Mesendoderm (in vitro differentiated cells): Measurements from ENCODE around the gene MSGN1.

Experiments
- DNase-seq: peaks from one replicate; pipeline ENCODE4 v3.0.0; 2013
- H2AK5ac ChIP-seq: 2 replicates; pipeline ENCODE4 v1.6.1; 2013; ENCODE audit warnings: low read length, inconsistent platforms
- H2BK120ac ChIP-seq: 2 replicates; pipeline ENCODE4 v1.6.1; 2013; ENCODE audit warnings: low read depth, mild to moderate bottlenecking, low read length, moderate library complexity, mixed read lengths
- H2BK15ac ChIP-seq: replicated peaks from 2 replicates; pipeline ENCODE4 v1.6.1; 2013; ENCODE audit warnings: low read depth, mild to moderate bottlenecking, moderate library complexity
- H2BK5ac ChIP-seq: 2 replicates; pipeline ENCODE4 v1.6.1; 2013; ENCODE audit warnings: low read length, inconsistent platforms
- H3K18ac ChIP-seq: 2 replicates; pipeline ENCODE4 v1.6.1; 2013; ENCODE audit warnings: mild to moderate bottlenecking, low read length, mixed read lengths
- H3K23ac ChIP-seq: one replicate; pipeline ENCODE4 v1.6.1; 2013; ENCODE audit warnings: low read length
- H3K27ac ChIP-seq: 2 replicates; pipeline ENCODE4 v1.5.1; 2013; ENCODE audit warnings: low read depth, mild to moderate bottlenecking, inconsistent platforms, low read length, moderate library complexity
- H3K27me3 ChIP-seq: 2 replicates; pipeline ENCODE4 v1.6.1; 2013; ENCODE audit warnings: low read length, control low read depth, mild to moderate bottlenecking, inconsistent platforms; ENCODE audit not compliant: insufficient read depth, poor library complexity
- H3K36me3 ChIP-seq: 2 replicates; pipeline ENCODE4 v1.6.1; 2013; ENCODE audit warnings: low read length, inconsistent platforms; ENCODE audit not compliant: control insufficient read depth, insufficient read depth
- H3K4ac ChIP-seq: one replicate; pipeline ENCODE4 v1.6.1; 2013; ENCODE audit warnings: low read depth, mild to moderate bottlenecking, low read length, moderate library complexity
- H3K4me1 ChIP-seq: 2 replicates; pipeline ENCODE4 v1.6.1; 2013; ENCODE audit warnings: low read depth, low read length, inconsistent platforms; ENCODE audit not compliant: control insufficient read depth
- H3K4me2 ChIP-seq: 2 replicates; pipeline ENCODE4 v1.6.1; 2013; ENCODE audit warnings: low read length
- H3K4me3 ChIP-seq: 2 replicates; pipeline ENCODE4 v1.5.1; 2013; ENCODE audit warnings: mild to moderate bottlenecking, low read length
- H3K56ac ChIP-seq: one replicate; pipeline ENCODE4 v1.6.1; 2013; ENCODE audit warnings: low read length
- H3K79me1 ChIP-seq: 2 replicates; pipeline ENCODE4 v1.6.1; 2013; ENCODE audit warnings: low read length, inconsistent platforms
- H3K79me2 ChIP-seq: 2 replicates; pipeline ENCODE4 v1.6.1; 2013; ENCODE audit warnings: mild to moderate bottlenecking, low read length; ENCODE audit not compliant: control insufficient read depth, insufficient read depth
- H3K9ac ChIP-seq: 2 replicates; pipeline ENCODE4 v1.6.1; 2013; ENCODE audit warnings: low read length, inconsistent platforms
- H4K5ac ChIP-seq: one replicate; pipeline ENCODE4 v1.6.1; 2013; ENCODE audit warnings: low read length
- H4K8ac ChIP-seq: one replicate; pipeline ENCODE4 v1.6.1; 2013; ENCODE audit warnings: low read depth, mild to moderate bottlenecking, control low read depth, low read length, moderate library complexity
- WGBS: extraction: QIAGEN DNeasy Blood & Tissue Kit; methylation state at CpG from one replicate; pipeline ENCODE4 v1.1.7; 2013; ENCODE audit warnings: low lambda C conversion rate, missing lambda C conversion rate; ENCODE audit not compliant: insufficient coverage; ENCODE audit errors: extremely low coverage; 5-methylcytosine and 5-hydroxymethylcytosine counted together

Gene MSGN1

DNA sequence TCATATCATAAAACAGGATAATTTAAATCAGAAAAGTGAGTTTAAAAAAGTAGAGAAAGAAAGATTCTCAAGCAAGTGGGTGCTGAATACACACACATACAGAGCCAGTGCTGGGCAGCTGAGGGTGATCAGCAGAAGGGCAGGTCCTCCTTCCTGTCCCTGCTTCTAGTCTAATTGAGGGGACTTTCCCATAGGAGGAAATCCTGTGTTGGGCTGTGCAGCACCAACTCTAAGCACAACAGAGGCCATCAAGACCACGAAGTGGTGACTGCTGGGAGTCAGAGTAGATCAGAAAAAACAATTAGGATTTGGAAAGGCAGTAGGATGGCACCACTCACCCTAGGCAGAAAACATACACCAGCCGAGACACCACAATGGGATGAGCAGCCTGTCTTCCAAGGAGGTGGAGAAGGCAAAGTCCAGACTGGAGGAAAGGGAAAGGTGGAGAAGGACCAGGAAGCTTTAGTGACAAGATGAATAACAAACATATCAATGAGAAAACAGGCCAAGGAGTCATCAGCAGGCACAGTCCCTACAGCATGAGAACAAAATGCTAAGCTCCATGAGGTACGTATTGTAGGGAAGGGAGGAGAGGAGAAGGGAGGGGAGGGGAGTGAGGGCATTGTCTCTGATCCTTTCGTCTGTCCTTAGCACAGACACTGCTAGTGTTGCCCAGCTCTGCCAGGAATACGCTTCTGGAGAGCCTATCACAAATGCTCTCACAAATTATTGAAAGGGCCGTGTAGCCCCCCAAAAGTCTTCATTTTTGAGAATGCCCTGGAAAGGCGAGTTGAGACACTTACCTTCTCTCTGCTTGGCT, 16.7 kb upstream of the MSGN1 start:
- no peak for DNase-seq
- WGBS: no CpG with 5 or more reads among the region's 7 CpGs
- no peak overlapping the region for H3K18ac ChIP-seq
- H3K4me3 ChIP-seq: no peak overlapping the region
- no peaks in the 10 kb centered on the region for H3K79me2 ChIP-seq
- H4K5ac ChIP-seq: no peak overlapping the region
- no peaks in the 10 kb centered on the region for H3K27me3 ChIP-seq
- H2AK5ac ChIP-seq: no peak overlapping the region
- no peak overlapping the region for H2BK120ac ChIP-seq
- no peak overlapping the region for H3K4ac ChIP-seq
- H2BK15ac ChIP-seq: no peak overlapping the region
- H3K36me3 ChIP-seq: no peaks in the 10 kb centered on the region
- no peak overlapping the region for H2BK5ac ChIP-seq
- H3K4me1 ChIP-seq: no peaks in the 10 kb centered on the region
- no peak overlapping the region for H4K8ac ChIP-seq
- no peaks in the 10 kb centered on the region for H3K79me1 ChIP-seq
- no peak overlapping the region for H3K23ac ChIP-seq
- H3K27ac ChIP-seq: no peak overlapping the region
- H3K56ac ChIP-seq: no peak overlapping the region
- H3K9ac ChIP-seq: no peak overlapping the region
- H3K4me2 ChIP-seq: no peak overlapping the region

DNA sequence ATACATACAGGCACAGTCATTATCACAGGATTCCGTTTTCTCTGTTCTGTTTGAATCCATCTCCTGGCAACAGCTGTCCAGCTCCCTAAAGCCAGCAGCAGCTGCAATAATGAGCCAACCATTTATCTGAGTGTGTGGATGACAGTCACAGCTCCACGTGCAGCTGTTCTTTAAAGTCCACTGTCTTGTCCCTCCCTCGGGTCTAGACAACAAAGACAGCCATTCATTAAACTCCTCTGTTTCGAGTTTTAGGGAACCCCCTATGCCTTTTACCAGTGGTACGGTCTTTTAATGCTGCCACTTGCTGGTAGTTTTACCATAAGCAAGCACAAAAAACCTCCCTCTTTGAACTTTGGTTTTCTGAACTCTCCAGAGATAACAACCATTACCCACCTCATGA, 16.0 kb upstream of the MSGN1 start:
- Histone ChIP-seq H3K4me2 (no peak overlapping the region), H2AK5ac (no peak overlapping the region), H3K79me2 (no peaks in the 10 kb centered on the region), H3K79me1 (no peaks in the 10 kb centered on the region), H3K27ac (no peak overlapping the region), H2BK120ac (no peak overlapping the region), H3K4me1 (no peaks in the 10 kb centered on the region), H2BK5ac (no peak overlapping the region), H3K23ac (no peak overlapping the region), H3K36me3 (no peaks in the 10 kb centered on the region), H3K56ac (no peak overlapping the region), H3K18ac (no peak overlapping the region), H3K4ac (no peak overlapping the region), H2BK15ac (no peak overlapping the region), H3K4me3 (no peak overlapping the region), H4K8ac (no peak overlapping the region), H3K27me3 (no peaks in the 10 kb centered on the region), H3K9ac (no peak overlapping the region), H4K5ac (no peak overlapping the region)
- no peak for DNase-seq
- WGBS: no CpG with 5 or more reads among the region's 5 CpGs

DNA sequence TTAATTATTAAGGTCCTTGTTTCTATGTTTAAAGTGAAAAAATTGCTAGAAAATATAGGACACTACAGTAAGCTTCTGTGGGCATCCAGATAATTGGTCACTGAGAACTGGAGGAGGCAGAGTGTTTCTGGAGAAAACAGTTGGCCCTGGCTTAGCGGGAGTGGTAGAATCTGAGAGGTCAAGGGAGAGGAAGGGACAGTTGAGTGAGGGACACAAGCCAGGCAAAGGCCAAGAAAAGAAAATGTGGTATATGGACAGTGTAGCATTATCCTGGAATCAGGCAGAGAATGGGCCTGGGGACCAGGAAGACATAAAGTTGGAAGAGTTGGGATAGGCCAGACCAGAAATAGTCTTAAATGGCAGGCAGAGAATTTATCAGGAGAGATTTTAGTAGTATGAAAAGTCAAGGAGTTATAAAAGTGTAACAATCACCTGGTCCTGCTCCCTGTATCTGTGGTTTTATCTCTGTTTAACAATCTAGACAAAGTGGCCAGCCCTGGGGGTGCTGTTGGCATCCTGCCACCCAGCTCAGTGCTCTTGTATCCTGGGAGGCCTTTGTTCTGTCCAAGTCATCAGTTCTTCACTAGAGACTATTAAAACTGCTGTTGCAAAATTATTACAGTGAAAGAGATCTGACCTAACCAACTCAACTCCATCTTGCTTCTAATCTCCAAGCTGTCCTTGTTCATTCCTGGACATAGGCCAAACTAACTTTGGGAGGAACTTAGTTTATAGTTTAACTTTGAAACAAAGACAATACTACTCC, 15.4 kb upstream of the MSGN1 start:
- no peak overlapping the region for H3K4ac ChIP-seq
- no peak overlapping the region for H3K27ac ChIP-seq
- DNase-seq: no peak
- H2BK120ac ChIP-seq: no peak overlapping the region
- H3K4me1 ChIP-seq: no peaks in the 10 kb centered on the region
- H2AK5ac ChIP-seq: no peak overlapping the region
- no peak overlapping the region for H3K9ac ChIP-seq
- H4K8ac ChIP-seq: no peak overlapping the region
- H3K36me3 ChIP-seq: no peaks in the 10 kb centered on the region
- H4K5ac ChIP-seq: no peak overlapping the region
- H3K79me1 ChIP-seq: no peaks in the 10 kb centered on the region
- H3K4me3 ChIP-seq: no peak overlapping the region
- no peak overlapping the region for H3K4me2 ChIP-seq
- WGBS: no CpG with 5 or more reads among the region's 1 CpG
- H2BK5ac ChIP-seq: no peak overlapping the region
- no peak overlapping the region for H3K56ac ChIP-seq
- H3K79me2 ChIP-seq: no peaks in the 10 kb centered on the region
- no peak overlapping the region for H3K18ac ChIP-seq
- H3K27me3 ChIP-seq: no peaks in the 10 kb centered on the region
- H2BK15ac ChIP-seq: no peak overlapping the region
- no peak overlapping the region for H3K23ac ChIP-seq

DNA sequence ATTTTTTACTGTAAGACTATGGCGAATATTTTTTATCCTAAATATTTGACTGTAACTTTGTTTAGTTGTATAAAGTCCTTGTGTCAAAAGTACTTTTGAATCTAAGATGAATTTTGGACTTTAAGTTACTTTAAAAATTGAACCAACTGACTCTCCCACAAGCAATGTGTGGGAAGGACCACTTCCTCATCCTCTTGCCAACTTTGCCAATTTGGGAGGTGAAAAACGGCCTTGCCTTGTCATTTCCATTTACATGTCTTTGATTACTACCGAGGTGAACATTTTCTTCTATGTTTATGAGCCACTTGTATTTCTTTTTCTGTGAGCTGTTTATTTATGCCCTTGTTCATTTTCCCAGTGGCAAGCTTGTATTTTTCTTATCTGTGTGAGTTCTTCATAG, 12.8 kb upstream of the MSGN1 start:
- DNase-seq: no peak
- Histone ChIP-seq H3K27me3 (no peaks in the 10 kb centered on the region), H3K79me1 (no peaks in the 10 kb centered on the region), H3K79me2 (no peaks in the 10 kb centered on the region), H3K4ac (no peak overlapping the region), H3K27ac (no peak overlapping the region), H2AK5ac (no peak overlapping the region), H4K8ac (no peak overlapping the region), H3K9ac (no peak overlapping the region), H3K23ac (no peak overlapping the region), H2BK5ac (no peak overlapping the region), H2BK15ac (no peak overlapping the region), H3K4me3 (no peak overlapping the region), H4K5ac (no peak overlapping the region), H3K56ac (no peak overlapping the region), H3K18ac (no peak overlapping the region), H2BK120ac (no peak overlapping the region), H3K4me1 (no peaks in the 10 kb centered on the region), H3K4me2 (no peak overlapping the region), H3K36me3 (no peaks in the 10 kb centered on the region)
- WGBS: no CpG with 5 or more reads among the region's 3 CpGs

DNA sequence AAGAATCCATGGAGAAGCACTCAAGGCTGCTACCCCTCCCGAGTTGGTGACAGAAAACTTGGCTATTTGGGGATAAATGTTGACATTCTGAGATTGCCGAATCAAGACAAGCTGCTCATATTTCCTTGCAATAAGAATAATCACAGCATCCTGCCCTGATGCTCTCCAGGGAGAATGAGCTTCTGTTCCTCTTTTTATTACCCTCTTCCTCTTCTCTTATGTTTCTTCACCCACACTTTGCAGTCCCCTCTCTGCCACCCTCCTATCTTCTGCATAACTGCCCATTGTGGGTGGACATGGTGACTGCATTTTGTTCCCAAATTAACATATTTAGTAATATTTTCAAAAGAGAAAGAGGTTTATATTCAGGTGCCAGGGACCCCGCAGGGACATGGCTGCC, 11.9 kb upstream of the MSGN1 start:
- H2AK5ac ChIP-seq: no peak overlapping the region
- DNase-seq: no peak
- WGBS: no CpG with 5 or more reads among the region's 3 CpGs

More for the DNA sequence above, 11.9 kb upstream of the MSGN1 start:
- Histone ChIP-seq H2BK120ac (no peak overlapping the region), H4K5ac (no peak overlapping the region), H3K36me3 (no peaks in the 10 kb centered on the region), H3K79me2 (no peaks in the 10 kb centered on the region), H4K8ac (no peak overlapping the region), H3K9ac (no peak overlapping the region), H3K56ac (no peak overlapping the region), H3K79me1 (no peaks in the 10 kb centered on the region), H3K4ac (no peak overlapping the region), H2BK5ac (no peak overlapping the region), H3K4me2 (no peak overlapping the region), H3K4me1 (no peaks in the 10 kb centered on the region), H3K4me3 (no peak overlapping the region), H3K27ac (no peak overlapping the region), H3K18ac (no peak overlapping the region), H3K23ac (no peak overlapping the region), H2BK15ac (no peak overlapping the region), H3K27me3 (no peaks in the 10 kb centered on the region)
